Measurements from ENCODE around the gene MAPK8.

GRCh38 chr10:48365668-48366067 lies 59.2 kb downstream of the MAPK8 start:
- TF ChIP-seq REST (tag by site-specific recombination; IDR thresholded peaks at IDR 0.05) (no peak), ZNF114 (tag by site-specific recombination; IDR thresholded peaks at IDR 0.05) (no peak), ZNF280D (tag by site-specific recombination; IDR thresholded peaks at IDR 0.05) (no peak), ZNF174 (tag by site-specific recombination; IDR thresholded peaks at IDR 0.05) (no peak), SP2 (tag by site-specific recombination; IDR thresholded peaks at IDR 0.05) (no peak), PBX3 (CRISPR knock-in tag; IDR thresholded peaks at IDR 0.05) (no peak), YY1 (tag by site-specific recombination; IDR thresholded peaks at IDR 0.05) (no peak)

Data from HEK293 (cell line).